PC-9 (cell line): ENCODE data around the gene C6orf136. TPM values are rescaled to one million over a fixed set of nuclear protein-coding genes. Genes with fewer than 3 reads are reported as not detected.

ENCODE experiments used
- BruUV-seq: library from RNA; stranded (reverse); fragments of 400-500 nt; replicated peaks from 2 replicates; lab custom pipeline; 2021; lab: Mats Ljungman, UMichigan
- CTCF ChIA-PET: fragments of 300-600 bp; sonication (Branson Sonifier 250); formaldehyde crosslinking; loops from one replicate; lab custom pipeline; 2022; ENCODE audit warnings: antibody characterized with exemption; lab: Charles Lee
- POLR2A ChIA-PET: fragments of 300-600 bp; sonication (Branson Sonifier 250); formaldehyde crosslinking; loops from one replicate; lab custom pipeline; 2022; ENCODE audit warnings: antibody characterized with exemption; ENCODE audit not compliant: unreplicated experiment; lab: Charles Lee
- DNase-seq, 2 experiments: peaks; one replicate each; pipeline versions ENCODE4 v3.0.0 to v3.0.0-alpha.2; 2015 to 2022; ENCODE audit warnings: mixed read lengths in 1 of 2
- H2AFZ ChIP-seq: fragments of 200-600 bp; sonication (generic); 2 replicates; pipeline ENCODE4 v1.8.1; 2017; ENCODE audit warnings: antibody characterized with exemption
- H3F3A ChIP-seq: fragments of 200-600 bp; sonication (generic); 2 replicates; pipeline ENCODE4 v1.8.1; 2017; ENCODE audit warnings: antibody characterized with exemption, mild to moderate bottlenecking, low read depth; ENCODE audit not compliant: insufficient read depth
- H3K27ac ChIP-seq: fragments of 200-600 bp; sonication (generic); 2 replicates; pipeline ENCODE4 v1.6.1; 2016; ENCODE audit warnings: mixed run types
- H3K27me3 ChIP-seq: fragments of 200-600 bp; sonication (generic); 2 replicates; pipeline ENCODE4 v1.6.1; 2016; ENCODE audit warnings: low read depth, mixed run types; ENCODE audit not compliant: insufficient read depth
- H3K36me3 ChIP-seq: fragments of 200-600 bp; sonication (generic); 2 replicates; pipeline ENCODE4 v1.6.1; 2016; ENCODE audit warnings: low read depth, mixed run types
- H3K4me1 ChIP-seq: fragments of 200-600 bp; sonication (generic); replicated peaks from 2 replicates; pipeline ENCODE4 v1.6.1; 2016; ENCODE audit warnings: mixed run types; ENCODE audit not compliant: insufficient read depth
- H3K4me2 ChIP-seq: fragments of 200-600 bp; sonication (generic); 2 replicates; pipeline ENCODE4 v1.6.1; 2017; ENCODE audit warnings: mixed run types
- H3K4me3 ChIP-seq: fragments of 200-600 bp; sonication (generic); 2 replicates; pipeline ENCODE4 v1.6.1; 2016; ENCODE audit warnings: mixed run types
- H3K79me2 ChIP-seq: fragments of 200-600 bp; sonication (generic); 2 replicates; pipeline ENCODE4 v1.6.1; 2017; ENCODE audit warnings: low read depth, mixed run types
- H3K9me2 ChIP-seq: fragments of 200-600 bp; sonication (generic); 2 replicates; pipeline ENCODE4 v1.8.1; 2017; ENCODE audit warnings: mild to moderate bottlenecking; ENCODE audit not compliant: insufficient read depth
- H3K9me3 ChIP-seq: fragments of 200-600 bp; sonication (generic); 2 replicates; pipeline ENCODE4 v1.8.1; 2016; ENCODE audit warnings: low read depth; ENCODE audit not compliant: insufficient read depth
- H4K20me1 ChIP-seq: fragments of 200-600 bp; sonication (generic); 2 replicates; pipeline ENCODE4 v1.8.1; 2017; ENCODE audit not compliant: insufficient read depth
- EZH2 ChIP-seq: fragments of 200-600 bp; sonication (generic); IDR thresholded peaks from 2 replicates; pipeline ENCODE4 v1.8.0; 2017; ENCODE audit warnings: antibody characterized with exemption, low read depth
- intact Hi-C: fragments of 100-400 bp; cut with micrococcal nuclease; formaldehyde crosslinking; loops from one replicate; pipeline ENCODE4 v1.10.0; 2022; ENCODE audit not compliant: unreplicated experiment
- total RNA-seq: library from RNA; stranded (reverse); gene quantifications from 2 replicates; pipeline ENCODE4 v1.2.3, GENCODE V29; 2021
- TF ChIP-seq, protein P1 (sequence below): fragments of 200-600 bp; sonication (generic); conservative IDR thresholded peaks from 2 replicates; pipeline ENCODE4 v1.6.1; 2017; ENCODE audit warnings: mixed run types, antibody characterized with exemption, mild to moderate bottlenecking, moderate library complexity

C6orf136 gene
- total RNA-seq, 1 experiment from 2014 or later = 21.2 TPM

DNA sequence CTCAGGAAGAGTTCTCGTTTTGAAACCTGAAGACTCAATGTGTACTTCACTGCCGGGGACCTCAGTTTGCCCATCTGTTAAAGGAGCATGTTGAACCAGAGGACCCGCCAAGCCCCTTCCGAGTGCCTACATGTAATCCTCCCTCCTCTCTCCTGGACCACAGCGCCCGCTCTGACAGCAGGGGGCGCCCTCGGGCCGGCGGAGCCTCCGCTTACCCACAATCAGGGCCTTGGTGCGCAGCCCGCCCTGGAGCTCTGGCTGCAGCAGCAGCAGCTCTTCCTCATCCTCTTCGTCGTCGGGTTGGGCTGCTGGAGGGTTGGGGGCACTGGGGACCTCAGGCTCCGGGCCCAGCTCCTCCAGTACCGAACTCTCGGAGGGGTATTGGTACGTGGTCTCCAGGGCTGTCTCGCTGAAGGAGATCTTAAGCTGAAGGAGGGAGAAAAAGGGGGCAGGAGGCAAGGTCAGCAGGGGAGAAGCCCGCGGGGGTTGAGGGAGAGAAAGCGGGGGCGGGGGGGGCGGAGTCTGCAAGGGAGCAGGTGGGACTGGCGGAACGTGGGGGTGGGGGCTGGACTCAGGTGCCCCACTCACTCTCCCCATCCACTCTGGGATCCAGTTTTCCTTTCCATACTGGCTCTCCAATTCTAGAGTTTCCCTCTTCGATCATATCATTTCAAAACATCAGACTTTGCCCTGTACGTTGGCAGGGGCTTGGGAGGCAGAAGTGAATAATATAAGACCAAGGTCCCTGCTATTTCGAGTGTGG lies 32.2 kb downstream of the C6orf136 start:
- H3K4me1 ChIP-seq = peaks cover 30% of the 10 kb centered on the region

DNA sequence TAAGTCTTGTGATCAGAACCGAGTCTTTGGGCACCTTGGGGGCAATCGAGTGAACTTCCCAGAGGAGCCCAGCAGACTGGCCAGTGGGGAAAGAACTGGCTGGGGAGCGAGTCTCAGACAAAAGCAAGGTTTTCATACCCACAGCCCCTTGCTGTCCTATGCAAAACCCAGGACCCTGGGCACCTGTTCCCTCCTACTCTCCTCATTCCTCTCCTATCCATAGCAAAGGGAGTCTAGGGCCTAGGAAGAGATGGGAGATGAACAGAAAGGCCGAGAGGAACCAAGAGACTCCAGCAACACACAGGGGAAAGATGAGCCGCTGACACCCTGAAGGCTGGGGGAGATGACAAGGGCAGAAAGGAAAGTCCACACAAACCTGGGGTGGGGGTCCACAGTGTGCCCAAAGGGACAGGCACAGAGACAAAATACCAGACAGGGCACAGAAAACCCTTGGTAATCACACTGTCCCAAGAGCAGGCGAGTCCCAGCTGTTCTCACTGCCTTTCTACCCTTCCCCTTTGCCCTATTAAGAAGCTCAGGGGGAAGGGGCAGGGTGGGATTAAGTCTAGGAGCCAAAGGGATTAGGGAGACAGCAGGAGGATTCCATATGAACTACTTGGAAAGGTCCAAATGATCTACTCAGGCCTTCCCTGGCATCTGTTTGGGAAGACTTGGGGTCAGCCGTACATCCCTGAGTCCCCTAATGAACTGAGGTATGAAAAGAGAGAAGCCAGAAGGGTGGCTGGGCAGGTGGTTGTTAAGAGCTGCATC lies 33.0 kb downstream of the C6orf136 start:
- no peak overlapping the region for H3K4me3 ChIP-seq
- H3K36me3 ChIP-seq = no peaks in the 10 kb centered on the region
- peaks cover 64% of the 10 kb centered on the region for H3F3A ChIP-seq
- H3K4me2 ChIP-seq = no peak overlapping the region
- no peaks in the 10 kb centered on the region for H3K9me3 ChIP-seq
- intact Hi-C loops = loop anchor here (1.0 kb wide), 2 partner anchors 42 to 197 kb away; no protein-coding TSS in a partner anchor
- H4K20me1 ChIP-seq = no peaks in the 10 kb centered on the region
- TF ChIP-seq, protein P1, sequence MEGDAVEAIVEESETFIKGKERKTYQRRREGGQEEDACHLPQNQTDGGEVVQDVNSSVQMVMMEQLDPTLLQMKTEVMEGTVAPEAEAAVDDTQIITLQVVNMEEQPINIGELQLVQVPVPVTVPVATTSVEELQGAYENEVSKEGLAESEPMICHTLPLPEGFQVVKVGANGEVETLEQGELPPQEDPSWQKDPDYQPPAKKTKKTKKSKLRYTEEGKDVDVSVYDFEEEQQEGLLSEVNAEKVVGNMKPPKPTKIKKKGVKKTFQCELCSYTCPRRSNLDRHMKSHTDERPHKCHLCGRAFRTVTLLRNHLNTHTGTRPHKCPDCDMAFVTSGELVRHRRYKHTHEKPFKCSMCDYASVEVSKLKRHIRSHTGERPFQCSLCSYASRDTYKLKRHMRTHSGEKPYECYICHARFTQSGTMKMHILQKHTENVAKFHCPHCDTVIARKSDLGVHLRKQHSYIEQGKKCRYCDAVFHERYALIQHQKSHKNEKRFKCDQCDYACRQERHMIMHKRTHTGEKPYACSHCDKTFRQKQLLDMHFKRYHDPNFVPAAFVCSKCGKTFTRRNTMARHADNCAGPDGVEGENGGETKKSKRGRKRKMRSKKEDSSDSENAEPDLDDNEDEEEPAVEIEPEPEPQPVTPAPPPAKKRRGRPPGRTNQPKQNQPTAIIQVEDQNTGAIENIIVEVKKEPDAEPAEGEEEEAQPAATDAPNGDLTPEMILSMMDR = no peak
- no peak for TF ChIP-seq EZH2
- H3K27ac ChIP-seq = no peak overlapping the region
- H2AFZ ChIP-seq = no peak overlapping the region
- ChIA-PET CTCF (interaction anchor here (0.6 kb wide), 2 partner anchors 196 to 613 kb away, joined by 3 to 4 read pairs; partner anchors contain the start of gene PPP1R11), POLR2A (interaction anchor here (0.6 kb wide), 1 partner anchor 37 kb away, joined by 3 read pairs; the partner anchor contains the start of gene MDC1)
- no TSS peak for BruUV-seq
- DNase-seq = no peak
- no peaks in the 10 kb centered on the region for H3K9me2 ChIP-seq
- H3K27me3 ChIP-seq = no peaks in the 10 kb centered on the region
- peaks cover 33% of the 10 kb centered on the region for H3K4me1 ChIP-seq
- peaks cover 48% of the 10 kb centered on the region for H3K79me2 ChIP-seq

More for the DNA sequence above, 32.2 kb downstream of the C6orf136 start:
- H3F3A ChIP-seq = peaks cover 63% of the 10 kb centered on the region
- no peaks in the 10 kb centered on the region for H3K9me3 ChIP-seq
- BruUV-seq = no TSS peak
- peaks cover 40% of the 10 kb centered on the region for H3K79me2 ChIP-seq
- no peak overlapping the region for H2AFZ ChIP-seq
- CTCF ChIA-PET = interaction anchor here (0.6 to 1.0 kb wide), 6 partner anchors 38 to 242 kb away, joined by 3 to 6 read pairs (median 4); partner anchors contain the start of gene MDC1
- H3K27ac ChIP-seq = no peak overlapping the region
- TF ChIP-seq EZH2 = no peak
- TF ChIP-seq, protein P1 = peak; percentile 94
- H3K4me2 ChIP-seq = 0 out of 2 replicates have a peak overlapping the region, but pooled peaks have one; percentile 3
- no peaks in the 10 kb centered on the region for H3K36me3 ChIP-seq
- H3K9me2 ChIP-seq = no peaks in the 10 kb centered on the region
- DNase-seq = peak in 1 of 2 experiments; percentile 74
- POLR2A ChIA-PET = interaction anchor here (0.6 to 0.8 kb wide), 2 partner anchors 19 to 38 kb away, joined by 3 to 34 read pairs; partner anchors contain the start of gene MDC1
- H3K27me3 ChIP-seq = no peaks in the 10 kb centered on the region
- no peaks in the 10 kb centered on the region for H4K20me1 ChIP-seq
- no peak overlapping the region for H3K4me3 ChIP-seq
- intact Hi-C loops = loop anchor here (1.0 kb wide), 2 partner anchors 43 to 198 kb away; no protein-coding TSS in a partner anchor

DNA sequence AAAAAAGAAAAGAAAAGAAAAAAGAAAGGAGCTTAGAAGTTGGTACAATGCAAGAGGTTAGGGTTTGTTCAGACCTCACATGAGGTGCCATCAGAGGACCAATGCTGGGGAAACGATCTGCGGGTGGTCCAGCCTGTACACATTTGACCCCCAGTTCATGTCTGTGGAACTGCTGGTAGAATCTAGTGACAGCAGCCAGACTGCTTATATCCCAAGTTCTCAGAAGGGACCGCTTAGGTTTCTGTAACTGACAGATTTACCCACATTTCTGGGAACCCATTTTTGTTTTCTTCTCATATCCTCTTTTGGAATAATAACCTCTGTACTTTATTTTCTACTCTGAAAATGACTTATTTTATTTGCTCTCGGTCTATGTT lies 34.8 kb downstream of the C6orf136 start:
- Histone ChIP-seq H3K9me2 (no peaks in the 10 kb centered on the region), H3F3A (peaks cover 58% of the 10 kb centered on the region), H3K27me3 (no peaks in the 10 kb centered on the region), H4K20me1 (no peaks in the 10 kb centered on the region), H3K4me3 (peak overlapping the region; percentile 98), H3K4me1 (peaks cover 46% of the 10 kb centered on the region), H2AFZ (no peak overlapping the region), H3K36me3 (no peaks in the 10 kb centered on the region), H3K9me3 (no peaks in the 10 kb centered on the region), H3K27ac (peak overlapping the region; percentile 84), H3K79me2 (peaks cover 63% of the 10 kb centered on the region), H3K4me2 (peak overlapping the region; percentile 93)
- CTCF ChIA-PET = interaction anchor here (1.0 kb wide), 1 partner anchor 45 kb away, joined by 5 read pairs; no protein-coding TSS in a partner anchor
- TF ChIP-seq EZH2 = no peak
- TF ChIP-seq, protein P1 = no peak
- BruUV-seq = TSS peak; percentile 2
- DNase-seq = no peak
- POLR2A ChIA-PET = interaction anchor here (0.6 kb wide), 1 partner anchor 46 kb away, joined by 4 read pairs; no protein-coding TSS in a partner anchor
- intact Hi-C loops = loop anchor here (1.0 to 2.0 kb wide), 2 partner anchors 36 to 201 kb away; partner anchors contain the start of gene MDC1
